Heart left ventricle (tissue), 16 donors: Measurements from ENCODE around the gene GAL3ST1. TPM values are rescaled to one million over a fixed set of nuclear protein-coding genes. Genes with fewer than 3 reads are reported as not detected.
"Not testable (repeated sequence)": the region's sequence is repeated elsewhere in the genome, so short reads cannot be mapped to it uniquely, and the experiment has no call there.

Source experiments
- ATAC-seq, 4 donors: fragments of 200-7000 bp; cut with Tn5 transposase; one replicate each; pipeline ENCODE4 v1.9.1; 2020 to 2022; ENCODE audit warnings: moderate library complexity in 4 of 4, mild to moderate bottlenecking in 3 of 4, moderate number of reproducible peaks in 1 of 4
- DNase-seq, 5 donors: peaks; one replicate each; pipeline ENCODE4 v3.0.0-alpha.2; 2020
- H3K27ac ChIP-seq, 12 donors: fragments of 200-600 bp; sonication (generic) in 4 of 12; one replicate each; pipeline versions ENCODE4 v1.5.0 to v1.8.0; 2016 to 2022; ENCODE audit warnings: mild to moderate bottlenecking in 2 of 12
- H3K27me3 ChIP-seq, 9 donors: fragments of 200-600 bp; sonication (generic) in 2 of 9; one replicate each; pipeline versions ENCODE4 v1.5.1 to v1.8.0; 2016 to 2022; ENCODE audit warnings: mild to moderate bottlenecking in 3 of 9
- H3K36me3 ChIP-seq, 9 donors: fragments of 200-600 bp; sonication (generic) in 2 of 9; one replicate each; pipeline versions ENCODE4 v1.5.0 to v1.8.0; 2018 to 2022; ENCODE audit warnings: mild to moderate bottlenecking in 2 of 9
- H3K4me1 ChIP-seq, 12 donors: fragments of 200-600 bp; sonication (generic) in 4 of 12; one replicate each; pipeline versions ENCODE4 v1.5.0 to v1.8.0; 2016 to 2022; ENCODE audit warnings: mild to moderate bottlenecking in 3 of 12
- H3K4me3 ChIP-seq, 12 donors: fragments of 200-600 bp; sonication (generic) in 4 of 12; one replicate each; pipeline versions ENCODE4 v1.5.0 to v1.8.0; 2017 to 2022; ENCODE audit warnings: mild to moderate bottlenecking in 9 of 12, moderate library complexity in 4 of 12
- H3K9me3 ChIP-seq, 12 donors: fragments of 200-600 bp; sonication (generic) in 4 of 12; one replicate each; pipeline versions ENCODE4 v1.5.0 to v1.8.0; 2016 to 2022; ENCODE audit warnings: mild to moderate bottlenecking in 1 of 12
- POLR2A ChIP-seq, 2 donors: fragments of 450-650 bp; IDR thresholded peaks; one replicate each; pipeline ENCODE4 v1.6.1; 2017; ENCODE audit warnings: antibody characterized with exemption in 2 of 2, mild to moderate bottlenecking in 2 of 2, moderate library complexity in 2 of 2
- WGBS, 4 donors: extraction: QIAGEN DNeasy Blood & Tissue Kit in 2 of 4; methylation state at CpG; one replicate each; pipeline versions ENCODE4 v1.1.5 to v1.1.7; 2013 to 2018; 5-methylcytosine and 5-hydroxymethylcytosine counted together
- intact Hi-C, 10 donors: fragments of 100-400 bp; cut with DNase I; formaldehyde crosslinking; loops; one replicate each; pipeline versions ENCODE4 v1.11.1 to v1.14.2; 2022
- polyA plus RNA-seq, 2 donors: library from polyadenylated mRNA; stranded (reverse); fragments of 200-250 nt; gene quantifications; one replicate each; pipeline ENCODE4 v1.2.3, GENCODE V29; 2013
- total RNA-seq, 9 donors: library from RNA; depleted of rRNA in 2 of 9; stranded (reverse); fragments of >200 nt in 2 of 9; fragmentation: NEBNext Ultra II Directional in 3 of 9; extraction: Animal tissue kit (Norgen Biotek cat#: 25700) in 3 of 9; gene quantifications; one replicate each; pipeline versions ENCODE4 v1.1.0 to v1.2.4, GENCODE V29; 2016 to 2023
- TF ChIP-seq, protein P1 (sequence below), 12 donors: fragments of 200-600 bp; sonication (generic) in 4 of 12; IDR thresholded peaks; one replicate each; pipeline versions ENCODE4 v1.5.0 to v1.8.0; 2018 to 2022; ENCODE audit warnings: antibody characterized with exemption in 12 of 12, mild to moderate bottlenecking in 5 of 12
- donor health status: ischemic (EF 13 %, LVEDD 7.1; RV severe dilation, severe dysfunction).
- donor health status: healthy with polysubstance abuse.
- donor health status: DM: no; HTN: yes; CAD: no.
- donor health status: DM: no; HTN: no; CAD: no.
- donor health status: ischemic (EF 25% LVEDD 6.9; RV normal size, moderate dysfunction).
- donor health status: ischemic (EF 25% LVEDD 5.7; RV mildly dilated, moderate dysfunction).
- donor health status: healthy.
- donor health status: DM: yes; HTN: yes; CAD: no.
- donor health status: ischemic (EF 35%, LVEDD 5.7; RV mildly dilated, moderate dysfunction).
- donor health status: nonischemic (EF 11% LVEDD 7.7; RV severe dilation, severe dysfunction).
- donor health status: DM: yes; HTN: yes; CAD: no.
- donor health status: PGD.
- donor health status: ischemic (EF 29% LVEDD 5.4; RV normal size, mild dysfunction).
- donor health status: nonischemic (EF 23%, LVEDD 6.1; RV moderate dilation, normal function).

Gene GAL3ST1
- total and polyA plus RNA-seq, 11 donors: 0.14 to 1.1 (median 0.28) TPM; not detected in 5

DNA sequence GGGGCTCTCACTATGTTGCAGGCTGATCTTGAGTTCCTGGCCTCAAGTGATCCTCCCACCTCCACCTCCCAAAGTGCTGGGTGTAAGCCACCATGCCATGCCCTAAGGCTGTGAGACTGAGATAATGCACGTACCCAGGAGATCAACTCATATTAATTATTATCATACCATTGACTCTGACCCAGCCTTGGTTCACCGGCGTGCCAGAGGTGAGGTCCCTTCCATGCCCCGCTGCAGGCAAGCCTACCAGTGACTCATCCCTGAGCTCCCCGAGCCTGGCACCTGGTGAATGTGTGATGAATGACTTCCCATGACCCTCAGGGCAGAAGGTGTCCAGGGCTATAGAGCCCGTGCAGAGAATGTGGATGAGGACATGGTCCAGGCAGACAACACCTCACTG lies 12.1 kb downstream of the GAL3ST1 start:
- no peaks in the 10 kb centered on the region for H3K9me3 ChIP-seq
- no peaks in the 10 kb centered on the region for H3K4me1 ChIP-seq
- no peak overlapping the region for H3K4me3 ChIP-seq
- TF ChIP-seq, protein P1, sequence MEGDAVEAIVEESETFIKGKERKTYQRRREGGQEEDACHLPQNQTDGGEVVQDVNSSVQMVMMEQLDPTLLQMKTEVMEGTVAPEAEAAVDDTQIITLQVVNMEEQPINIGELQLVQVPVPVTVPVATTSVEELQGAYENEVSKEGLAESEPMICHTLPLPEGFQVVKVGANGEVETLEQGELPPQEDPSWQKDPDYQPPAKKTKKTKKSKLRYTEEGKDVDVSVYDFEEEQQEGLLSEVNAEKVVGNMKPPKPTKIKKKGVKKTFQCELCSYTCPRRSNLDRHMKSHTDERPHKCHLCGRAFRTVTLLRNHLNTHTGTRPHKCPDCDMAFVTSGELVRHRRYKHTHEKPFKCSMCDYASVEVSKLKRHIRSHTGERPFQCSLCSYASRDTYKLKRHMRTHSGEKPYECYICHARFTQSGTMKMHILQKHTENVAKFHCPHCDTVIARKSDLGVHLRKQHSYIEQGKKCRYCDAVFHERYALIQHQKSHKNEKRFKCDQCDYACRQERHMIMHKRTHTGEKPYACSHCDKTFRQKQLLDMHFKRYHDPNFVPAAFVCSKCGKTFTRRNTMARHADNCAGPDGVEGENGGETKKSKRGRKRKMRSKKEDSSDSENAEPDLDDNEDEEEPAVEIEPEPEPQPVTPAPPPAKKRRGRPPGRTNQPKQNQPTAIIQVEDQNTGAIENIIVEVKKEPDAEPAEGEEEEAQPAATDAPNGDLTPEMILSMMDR (IDR thresholded peaks at IDR 0.05): no peak
- no peak for TF ChIP-seq POLR2A (IDR thresholded peaks at IDR 0.05)
- peaks cover 0 to 7% (median 0%) of the 10 kb centered on the region in 9 donors for H3K27me3 ChIP-seq
- ATAC-seq (no peak), DNase-seq (no peak)
- H3K27ac ChIP-seq: no peak overlapping the region
- WGBS, 4 donors: 62 to 83% (median 79%) methylated on average over 2 to 6 of the region's 6 CpGs
- intact Hi-C loops: no loop called here
- no peaks in the 10 kb centered on the region for H3K36me3 ChIP-seq

- Histone ChIP-seq H3K4me3 (no peak overlapping the region), H3K36me3 (no peaks in the 10 kb centered on the region), H3K9me3 (no peaks in the 10 kb centered on the region), H3K27ac (no peak overlapping the region), H3K4me1 (no peaks in the 10 kb centered on the region), H3K27me3 (peaks cover 0 to 3% (median 0%) of the 10 kb centered on the region in 9 donors)
- intact Hi-C loops: no loop called here
- 52 to 76% (median 61%) methylated on average over 4 to 10 of the region's 10 CpGs for WGBS, 4 donors
- no peak for TF ChIP-seq POLR2A (IDR thresholded peaks at IDR 0.05)
- TF ChIP-seq, protein P1 (IDR thresholded peaks at IDR 0.05): no peak
- ATAC-seq (no peak), DNase-seq (no peak)
Observed at GRCh38 chr22:30561402-30562189, 12.9 kb downstream of the GAL3ST1 start.

GRCh38 chr22:30560643-30561202 lies 13.7 kb downstream of the GAL3ST1 start:
- not testable (repeated sequence) for H3K4me1 ChIP-seq

GRCh38 chr22:30559889-30560288 lies 14.6 kb downstream of the GAL3ST1 start:
- Histone ChIP-seq H3K4me1 (no peaks in the 10 kb centered on the region), H3K27ac (no peak overlapping the region), H3K27me3 (no peaks in the 10 kb centered on the region), H3K36me3 (no peaks in the 10 kb centered on the region), H3K9me3 (no peaks in the 10 kb centered on the region), H3K4me3 (no peak overlapping the region)
- WGBS, 4 donors: 77 to 83% (median 81%) methylated on average over 6 of the region's 6 CpGs
- TF ChIP-seq, protein P1 (IDR thresholded peaks at IDR 0.05): no peak
- no peak for TF ChIP-seq POLR2A (IDR thresholded peaks at IDR 0.05)
- ATAC-seq (no peak), DNase-seq (no peak)
- intact Hi-C loops: no loop called here

More at GRCh38 chr22:30560643-30561202, 13.7 kb downstream of the GAL3ST1 start:
- H3K27me3 ChIP-seq, intact Hi-C loops, DNase-seq, H3K36me3 ChIP-seq, ATAC-seq, H3K4me3 ChIP-seq, H3K9me3 ChIP-seq, H3K27ac ChIP-seq: not testable (repeated sequence)
- 86 to 92% (median 88%) methylated on average over 11 of the region's 11 CpGs for WGBS, 4 donors
